Esophagus squamous epithelium (tissue), 5 donors: Measurements from ENCODE around the gene ATPAF1. TPM values are rescaled to one million over a fixed set of nuclear protein-coding genes. Genes with fewer than 3 reads are reported as not detected.

Experiments
- DNase-seq: peaks from one replicate; lab custom pipeline; 2025; lab: John Stamatoyannopoulos, UW
- H3K27ac ChIP-seq, 4 donors: fragments of 200-600 bp; sonication (generic); one replicate each; pipeline ENCODE4 v1.5.1; 2016 to 2019; ENCODE audit warnings: mild to moderate bottlenecking in 1 of 4
- H3K27me3 ChIP-seq, 4 donors: fragments of 200-600 bp; sonication (generic); 1 replicate in 3 of 4; 2 replicates in 1 of 4; pipeline versions ENCODE4 v1.5.1 to v1.6.0; 2017 to 2021; ENCODE audit warnings: antibody characterized with exemption in 1 of 4
- H3K36me3 ChIP-seq, 3 donors: fragments of 200-600 bp; sonication (generic); one replicate each; pipeline ENCODE4 v1.5.1; 2016 to 2019
- H3K4me1 ChIP-seq, 3 donors: fragments of 200-600 bp; sonication (generic); one replicate each; pipeline ENCODE4 v1.5.1; 2017 to 2019
- H3K4me3 ChIP-seq, 4 donors: fragments of 200-600 bp; sonication (generic); 1 replicate in 3 of 4; 2 replicates in 1 of 4; pipeline ENCODE4 v1.5.1; 2016 to 2019; ENCODE audit warnings: mild to moderate bottlenecking in 2 of 4, moderate library complexity in 1 of 4
- H3K9me3 ChIP-seq, 3 donors: fragments of 200-600 bp; sonication (generic); one replicate each; pipeline ENCODE4 v1.5.1; 2016 to 2019
- POLR2A ChIP-seq, 4 donors: fragments of 450-650 bp; IDR thresholded peaks; one replicate each; pipeline ENCODE4 v1.6.1; 2017; ENCODE audit warnings: antibody characterized with exemption in 4 of 4, mild to moderate bottlenecking in 4 of 4, moderate library complexity in 3 of 4
- WGBS, 2 donors: methylation state at CpG; one replicate each; pipeline ENCODE4 v1.1.5; 2018; 5-methylcytosine and 5-hydroxymethylcytosine counted together
- intact Hi-C: fragments of 100-400 bp; cut with DNase I; formaldehyde crosslinking; loops from one replicate; pipeline ENCODE4 v1.15.0; 2022
- total RNA-seq, 4 donors: library from RNA; depleted of rRNA; stranded (reverse); fragments of >200 nt; gene quantifications; one replicate each; pipeline ENCODE4 v1.1.0, GENCODE V29; 2016
- TF ChIP-seq, protein P1 (sequence below), 6 experiments: fragments of 450-650 bp in 4 of 6; fragments of 200-600 bp in 2 of 6; sonication (generic) in 2 of 6; IDR thresholded peaks; one replicate each; pipeline ENCODE4 v1.5.1; 2016 to 2019; ENCODE audit warnings: antibody characterized with exemption in 6 of 6, mild to moderate bottlenecking in 4 of 6, moderate library complexity in 4 of 6
- donor health status: DM: yes; HTN: yes; CAD: no.

Gene ATPAF1, protein sequence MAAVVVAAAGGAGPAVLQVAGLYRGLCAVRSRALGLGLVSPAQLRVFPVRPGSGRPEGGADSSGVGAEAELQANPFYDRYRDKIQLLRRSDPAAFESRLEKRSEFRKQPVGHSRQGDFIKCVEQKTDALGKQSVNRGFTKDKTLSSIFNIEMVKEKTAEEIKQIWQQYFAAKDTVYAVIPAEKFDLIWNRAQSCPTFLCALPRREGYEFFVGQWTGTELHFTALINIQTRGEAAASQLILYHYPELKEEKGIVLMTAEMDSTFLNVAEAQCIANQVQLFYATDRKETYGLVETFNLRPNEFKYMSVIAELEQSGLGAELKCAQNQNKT
- total RNA-seq, result 10 to 100 TPM; 25.7 to 39.1 (median 32.8) TPM

DNA sequence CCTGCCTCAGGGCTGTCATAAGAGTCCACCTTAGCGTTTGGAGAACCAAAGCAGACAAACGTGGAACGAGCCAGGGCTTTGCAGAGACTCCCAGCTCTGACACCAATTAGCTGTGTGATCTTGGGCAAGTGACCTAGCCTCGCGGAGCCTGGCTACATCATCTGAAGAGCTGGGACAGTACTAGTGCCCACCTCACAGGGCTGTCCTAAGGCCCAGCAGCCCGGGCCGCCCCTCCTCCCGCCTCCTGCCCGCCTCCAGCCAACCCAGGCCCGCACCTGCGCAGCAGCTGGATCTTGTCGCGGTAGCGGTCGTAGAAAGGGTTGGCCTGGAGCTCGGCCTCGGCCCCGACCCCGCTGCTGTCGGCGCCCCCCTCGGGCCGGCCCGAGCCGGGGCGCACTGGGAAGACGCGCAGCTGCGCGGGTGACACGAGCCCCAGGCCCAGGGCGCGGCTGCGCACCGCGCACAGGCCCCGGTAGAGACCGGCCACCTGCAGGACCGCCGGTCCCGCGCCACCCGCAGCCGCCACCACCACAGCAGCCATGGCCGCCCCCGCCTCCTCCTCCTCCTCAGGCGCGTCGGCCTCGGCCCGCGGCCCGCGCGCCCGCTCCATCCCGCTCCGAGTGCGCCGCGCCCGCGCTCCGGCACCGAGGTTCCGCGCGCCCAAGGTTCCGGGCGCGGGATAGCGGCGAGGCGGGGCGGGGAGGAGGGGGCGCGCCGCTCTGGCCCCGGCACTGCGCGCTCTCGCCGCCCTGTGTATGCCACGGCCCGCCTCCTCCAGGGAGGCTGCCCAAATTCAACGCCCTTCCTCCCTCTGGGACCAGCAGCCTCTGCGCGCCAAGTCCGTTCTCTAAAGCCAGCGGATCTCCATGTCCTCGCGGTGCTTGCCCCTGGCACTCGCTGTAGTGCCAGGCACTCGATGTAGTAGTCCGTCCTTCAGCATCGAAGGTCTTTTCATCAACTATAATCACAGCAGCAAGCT lies at the start of gene ATPAF1:
ATPAF1 (minus strand) TSS at position 583 of the 979 bp plus-strand sequence; CDS start at position 541, 42 bp downstream.
- 2 to 4% methylated on average over 6 to 13 of the region's 96 CpGs for WGBS, 2 donors
- H3K4me3 ChIP-seq, result peak within 1 kb of the TSS; percentile 78 to 100 (median 98)
- H3K27me3 ChIP-seq, result no peaks in the 10 kb centered on the region
- H3K27ac ChIP-seq, result peak within 1 kb of the TSS; percentile 83 to 91 (median 88)
- TF ChIP-seq, protein P1, sequence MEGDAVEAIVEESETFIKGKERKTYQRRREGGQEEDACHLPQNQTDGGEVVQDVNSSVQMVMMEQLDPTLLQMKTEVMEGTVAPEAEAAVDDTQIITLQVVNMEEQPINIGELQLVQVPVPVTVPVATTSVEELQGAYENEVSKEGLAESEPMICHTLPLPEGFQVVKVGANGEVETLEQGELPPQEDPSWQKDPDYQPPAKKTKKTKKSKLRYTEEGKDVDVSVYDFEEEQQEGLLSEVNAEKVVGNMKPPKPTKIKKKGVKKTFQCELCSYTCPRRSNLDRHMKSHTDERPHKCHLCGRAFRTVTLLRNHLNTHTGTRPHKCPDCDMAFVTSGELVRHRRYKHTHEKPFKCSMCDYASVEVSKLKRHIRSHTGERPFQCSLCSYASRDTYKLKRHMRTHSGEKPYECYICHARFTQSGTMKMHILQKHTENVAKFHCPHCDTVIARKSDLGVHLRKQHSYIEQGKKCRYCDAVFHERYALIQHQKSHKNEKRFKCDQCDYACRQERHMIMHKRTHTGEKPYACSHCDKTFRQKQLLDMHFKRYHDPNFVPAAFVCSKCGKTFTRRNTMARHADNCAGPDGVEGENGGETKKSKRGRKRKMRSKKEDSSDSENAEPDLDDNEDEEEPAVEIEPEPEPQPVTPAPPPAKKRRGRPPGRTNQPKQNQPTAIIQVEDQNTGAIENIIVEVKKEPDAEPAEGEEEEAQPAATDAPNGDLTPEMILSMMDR (IDR thresholded peaks at IDR 0.05), result peak in 1 of 6 experiments; percentile 5
- TF ChIP-seq POLR2A (IDR thresholded peaks at IDR 0.05), result peak in 2 of 4 donors; percentile 23 to 47
- H3K4me1 ChIP-seq, result peaks cover 12 to 33% (median 24%) of the 10 kb centered on the region in 3 donors
- DNase-seq, result no peak
- intact Hi-C loops, result no loop called here
- no peaks in the 10 kb centered on the region for H3K9me3 ChIP-seq
- H3K36me3 ChIP-seq, result peaks cover 0 to 34% (median 13%) of the 10 kb centered on the region in 3 donors

DNA sequence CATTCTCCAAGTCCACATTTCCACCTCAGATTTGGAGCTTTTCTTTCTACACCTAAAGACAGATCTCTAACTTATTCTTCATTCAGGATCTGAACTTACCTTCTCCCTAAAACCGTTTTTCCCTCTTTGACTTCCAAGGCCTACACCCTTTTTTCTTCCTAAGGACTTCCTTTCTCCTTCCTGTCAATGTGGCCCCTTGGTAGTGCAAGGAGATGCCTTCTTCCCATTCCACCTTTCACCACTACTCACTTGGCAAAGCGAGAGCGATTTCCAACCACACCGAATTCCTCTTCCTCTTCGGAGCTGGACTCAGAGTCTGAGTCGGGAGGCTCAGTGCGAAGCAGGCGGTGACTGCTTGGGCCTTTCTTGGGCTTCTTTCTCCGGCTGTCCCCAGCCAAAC lies 49.5 kb upstream of the ATPAF1 start:
- H3K4me3 ChIP-seq, result peak overlapping the region; percentile 63 to 98 (median 78)
- WGBS, 2 donors, result 60 to 73% methylated on average over 9 of the region's 9 CpGs
- DNase-seq, result no peak
- intact Hi-C loops, result no loop called here
- TF ChIP-seq, protein P1 (IDR thresholded peaks at IDR 0.05), result no peak
- H3K4me1 ChIP-seq, result peaks cover 14 to 72% (median 27%) of the 10 kb centered on the region in 3 donors
- no peaks in the 10 kb centered on the region for H3K9me3 ChIP-seq
- peaks cover 0 to 39% (median 0%) of the 10 kb centered on the region in 3 donors for H3K36me3 ChIP-seq
- no peaks in the 10 kb centered on the region for H3K27me3 ChIP-seq
- peak overlapping the region in 3 of 4 donors; percentile 90 to 94 (median 93) for H3K27ac ChIP-seq

GRCh38 chr1:46714976-46715375 lies 46.8 kb upstream of the ATPAF1 start:
- intact Hi-C loops, result no loop called here
- H3K27me3 ChIP-seq, result no peaks in the 10 kb centered on the region
- no peak overlapping the region for H3K4me3 ChIP-seq
- H3K36me3 ChIP-seq, result peaks cover 0 to 65% (median 0%) of the 10 kb centered on the region in 3 donors
- WGBS, 2 donors, result 46 to 65% methylated on average over 3 of the region's 3 CpGs
- no peak for DNase-seq
- H3K4me1 ChIP-seq, result peaks cover 14 to 63% (median 26%) of the 10 kb centered on the region in 3 donors
- TF ChIP-seq, protein P1 (IDR thresholded peaks at IDR 0.05), result no peak
- no peak for TF ChIP-seq POLR2A (IDR thresholded peaks at IDR 0.05)
- no peaks in the 10 kb centered on the region for H3K9me3 ChIP-seq
- no peak overlapping the region for H3K27ac ChIP-seq

DNA sequence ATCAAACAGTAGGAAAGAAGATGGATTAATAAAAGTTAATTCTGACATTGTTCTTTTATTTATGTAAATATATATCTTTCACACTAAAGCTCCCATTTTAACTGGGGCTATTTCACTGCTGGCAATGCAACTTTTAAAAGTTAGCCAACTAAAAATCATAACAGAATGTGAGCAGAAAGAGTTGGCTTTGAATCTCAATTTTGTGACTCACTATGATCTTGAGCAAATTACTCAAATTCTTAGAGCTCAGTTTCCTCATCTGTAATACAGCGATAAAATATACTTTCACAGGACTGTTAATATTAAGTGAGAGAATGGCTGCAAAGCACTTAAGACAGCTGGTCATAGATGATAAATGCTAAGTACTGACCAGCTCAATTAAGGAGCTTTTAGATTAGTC lies 40.0 kb upstream of the ATPAF1 start:
- peaks cover 0 to 2% (median 0%) of the 10 kb centered on the region in 3 donors for H3K4me1 ChIP-seq

More for the DNA sequence above, 40.0 kb upstream of the ATPAF1 start:
- no peak for DNase-seq
- Histone ChIP-seq H3K4me3 (no peak overlapping the region), H3K27me3 (no peaks in the 10 kb centered on the region), H3K27ac (no peak overlapping the region), H3K36me3 (peaks cover 0 to 100% (median 25%) of the 10 kb centered on the region in 3 donors), H3K9me3 (no peaks in the 10 kb centered on the region)
- intact Hi-C loops, result no loop called here
- 66 to 78% methylated on average over 1 of the region's 1 CpG for WGBS, 2 donors
- no peak for TF ChIP-seq POLR2A (IDR thresholded peaks at IDR 0.05)
- TF ChIP-seq, protein P1 (IDR thresholded peaks at IDR 0.05), result no peak
